Activated CD4-positive, alpha-beta T cell treated with anti-CD3 and anti-CD28 coated beads for 1 hour (primary cell): ENCODE results near the gene CDC42.
A peak's percentile ranks its signal among the peaks of the same experiment; 100 is the strongest.

Experiments used
- DNase-seq: peaks from one replicate; pipeline ENCODE4 v3.0.0-alpha.2; 2020

The CDC42 gene

GRCh38 chr1:22111620-22112019 lies 59.1 kb downstream of the CDC42 start:
- DNase-seq, result no peak

GRCh38 chr1:22112554-22112953 lies 60.0 kb downstream of the CDC42 start:
- DNase-seq, result no peak

- no peak for DNase-seq
Measured at GRCh38 chr1:22114083-22115012, 61.8 kb downstream of the CDC42 start.

- no peak for DNase-seq
Measured at GRCh38 chr1:22115286-22115685, 62.8 kb downstream of the CDC42 start.

- DNase-seq, result no peak
Measured at GRCh38 chr1:22117238-22117637, 64.7 kb downstream of the CDC42 start.

- DNase-seq, result no peak
Measured at GRCh38 chr1:22117851-22118250, 65.3 kb downstream of the CDC42 start.

GRCh38 chr1:22118291-22118992 lies 65.9 kb downstream of the CDC42 start:
- DNase-seq, result no peak

- DNase-seq, result no peak
Measured at GRCh38 chr1:22119626-22120468, 67.3 kb downstream of the CDC42 start.

- DNase-seq, result no peak
Measured at GRCh38 chr1:22120469-22120790, 67.9 kb downstream of the CDC42 start.

GRCh38 chr1:22121421-22121911 lies 69.0 kb downstream of the CDC42 start:
- DNase-seq, result no peak

GRCh38 chr1:22122273-22123070 lies 70.0 kb downstream of the CDC42 start:
- no peak for DNase-seq

GRCh38 chr1:22123071-22123390 lies 70.5 kb downstream of the CDC42 start:
- no peak for DNase-seq

- no peak for DNase-seq
Measured at GRCh38 chr1:22123901-22124404, 71.4 kb downstream of the CDC42 start.

GRCh38 chr1:22124592-22125229 lies 72.2 kb downstream of the CDC42 start:
- DNase-seq, result no peak

GRCh38 chr1:22126531-22126930 lies 74.0 kb downstream of the CDC42 start:
- no peak for DNase-seq

GRCh38 chr1:22127248-22127647 lies 74.7 kb downstream of the CDC42 start:
- no peak for DNase-seq

- no peak for DNase-seq
Measured at GRCh38 chr1:22127731-22128130, 75.2 kb downstream of the CDC42 start.

GRCh38 chr1:22128392-22128791 lies 75.9 kb downstream of the CDC42 start:
- DNase-seq, result no peak

- no peak for DNase-seq
Measured at GRCh38 chr1:22129501-22130117, 77.1 kb downstream of the CDC42 start.

- DNase-seq, result no peak
Measured at GRCh38 chr1:22131062-22131461, 78.6 kb downstream of the CDC42 start.

GRCh38 chr1:22131875-22132486 lies 79.5 kb downstream of the CDC42 start:
- peak; percentile 26 for DNase-seq
